SK-N-DZ (cell line): ENCODE data around the gene LHFPL3.

Source experiments
- DNase-seq: peaks from one replicate; pipeline ENCODE4 v3.0.0-alpha.2; 2015; ENCODE audit warnings: low spot score

Gene LHFPL3

GRCh38 chr7:104795616-104796398 lies 467.4 kb downstream of the LHFPL3 start:
- no peak for DNase-seq

- DNase-seq = no peak
These were observed 471.9 kb downstream of the LHFPL3 start for GRCh38 chr7:104800307-104800706.

- DNase-seq = no peak
These were observed 472.6 kb downstream of the LHFPL3 start for GRCh38 chr7:104801022-104801421.

- no peak for DNase-seq
These were observed 475.5 kb downstream of the LHFPL3 start for GRCh38 chr7:104803931-104804330.

- no peak for DNase-seq
These were observed 476.3 kb downstream of the LHFPL3 start for GRCh38 chr7:104804696-104805095.

- no peak for DNase-seq
These were observed 477.3 kb downstream of the LHFPL3 start for GRCh38 chr7:104805449-104806317.

- no peak for DNase-seq
These were observed 479.3 kb downstream of the LHFPL3 start for GRCh38 chr7:104807671-104808070.

- no peak for DNase-seq
These were observed 481.5 kb downstream of the LHFPL3 start for GRCh38 chr7:104809906-104810305.

GRCh38 chr7:104814126-104814525 lies 485.7 kb downstream of the LHFPL3 start:
- no peak for DNase-seq

- DNase-seq = no peak
These were observed 486.4 kb downstream of the LHFPL3 start for GRCh38 chr7:104814671-104815400.

GRCh38 chr7:104816537-104816936 lies 488.1 kb downstream of the LHFPL3 start:
- no peak for DNase-seq

GRCh38 chr7:104818961-104819880 lies 490.8 kb downstream of the LHFPL3 start:
- no peak for DNase-seq

- DNase-seq = no peak
These were observed 492.6 kb downstream of the LHFPL3 start for GRCh38 chr7:104820836-104821535.

GRCh38 chr7:104823177-104823576 lies 494.8 kb downstream of the LHFPL3 start:
- DNase-seq = no peak

- DNase-seq = no peak
These were observed 496.7 kb downstream of the LHFPL3 start for GRCh38 chr7:104825099-104825498.

- no peak for DNase-seq
These were observed 497.7 kb downstream of the LHFPL3 start for GRCh38 chr7:104826135-104826534.

GRCh38 chr7:104836976-104837375 lies 508.6 kb downstream of the LHFPL3 start:
- no peak for DNase-seq

- no peak for DNase-seq
These were observed 510.3 kb downstream of the LHFPL3 start for GRCh38 chr7:104838537-104839299.

- DNase-seq = no peak
These were observed 511.4 kb downstream of the LHFPL3 start for GRCh38 chr7:104839842-104840241.

GRCh38 chr7:104841798-104842197 lies 513.4 kb downstream of the LHFPL3 start:
- no peak for DNase-seq
